ENCODE data around the gene CDC42BPG.

Gene CDC42BPG

GRCh38 chr11:64776875-64777274 lies 67.6 kb downstream of the CDC42BPG start:
- Histone ChIP-seq H3K4me1 (ENCODE audit: insufficient read depth, low read length) (peaks cover 28% of the 10 kb centered on the region), H3K27me3 (ENCODE audit: insufficient read depth, low read length) (no peaks in the 10 kb centered on the region), H3K9me3 (ENCODE audit: low read length) (no peaks in the 10 kb centered on the region), H2AFZ (ENCODE audit: low read depth, low read length) (no peak overlapping the region), H3K36me3 (ENCODE audit: insufficient read depth, low read length) (peaks cover 64% of the 10 kb centered on the region), H3K4me3 (ENCODE audit: low read length) (peak overlapping the region; percentile 99)

- Histone ChIP-seq H2AFZ (ENCODE audit: low read depth, low read length) (no peak overlapping the region), H3K9me3 (ENCODE audit: low read length) (no peaks in the 10 kb centered on the region), H3K27me3 (ENCODE audit: insufficient read depth, low read length) (no peaks in the 10 kb centered on the region), H3K4me3 (ENCODE audit: low read length) (peak overlapping the region; percentile 99), H3K36me3 (ENCODE audit: insufficient read depth, low read length) (peaks cover 68% of the 10 kb centered on the region), H3K4me1 (ENCODE audit: insufficient read depth, low read length) (peaks cover 28% of the 10 kb centered on the region)
Measured at GRCh38 chr11:64776425-64776824, 68.0 kb downstream of the CDC42BPG start.

GRCh38 chr11:64774144-64774543 lies 70.3 kb downstream of the CDC42BPG start:
- Histone ChIP-seq H3K27me3 (ENCODE audit: insufficient read depth, low read length) (no peaks in the 10 kb centered on the region), H2AFZ (ENCODE audit: low read depth, low read length) (no peak overlapping the region), H3K4me1 (ENCODE audit: insufficient read depth, low read length) (peaks cover 24% of the 10 kb centered on the region), H3K36me3 (ENCODE audit: insufficient read depth, low read length) (peaks cover 82% of the 10 kb centered on the region), H3K4me3 (ENCODE audit: low read length) (no peak overlapping the region), H3K9me3 (ENCODE audit: low read length) (no peaks in the 10 kb centered on the region)
